ENCODE measurements around the gene ADCY3.
"Not testable (repeated sequence)": the region's sequence is repeated elsewhere in the genome, so short reads cannot be mapped to it uniquely, and the experiment has no call there.

Gene ADCY3

DNA sequence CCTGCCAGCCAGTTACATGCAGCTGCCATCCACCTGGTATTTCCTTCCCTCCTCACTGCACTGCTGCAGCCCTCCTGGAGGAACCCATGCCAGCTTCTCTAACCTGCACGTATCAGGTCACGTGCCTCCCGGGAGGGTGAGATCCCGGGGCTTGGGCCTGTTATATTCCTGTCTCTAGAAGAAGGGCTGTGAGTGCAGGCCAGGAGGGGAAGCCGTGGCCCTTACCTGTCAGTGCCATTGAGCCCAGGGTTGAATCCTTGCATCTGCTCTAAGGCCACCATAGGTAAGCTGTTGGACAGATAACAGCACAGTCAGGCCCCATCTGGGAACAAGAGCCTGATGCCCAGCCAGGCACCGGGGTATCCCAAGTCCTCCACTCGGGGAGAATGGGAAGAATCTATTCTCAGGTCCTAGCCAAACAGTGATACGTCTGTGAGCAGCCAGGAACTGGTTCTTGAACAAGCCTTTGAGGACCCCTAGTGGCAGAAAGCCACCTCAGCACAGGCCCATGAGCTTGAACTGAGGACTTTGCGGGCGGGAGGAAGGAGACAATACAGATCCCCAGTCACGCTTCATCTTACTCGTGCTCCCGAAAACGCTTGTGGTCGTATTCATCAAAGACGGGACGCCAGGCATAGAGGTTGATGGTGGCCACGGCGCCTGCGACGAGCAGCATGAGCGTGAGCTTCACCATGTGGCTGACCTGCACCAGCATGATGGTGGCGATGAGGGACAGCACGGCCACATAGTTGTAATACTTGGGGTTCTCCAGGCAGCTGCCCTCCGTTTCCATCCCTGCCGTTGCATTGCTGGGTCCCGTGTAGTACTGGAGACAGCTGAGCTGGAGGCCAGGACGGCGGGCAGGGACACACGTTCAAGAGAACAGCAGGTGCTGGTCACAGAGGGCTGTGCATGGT, 92.5 kb downstream of the ADCY3 start:
- peak; percentile 67 for DNase-seq

DNA sequence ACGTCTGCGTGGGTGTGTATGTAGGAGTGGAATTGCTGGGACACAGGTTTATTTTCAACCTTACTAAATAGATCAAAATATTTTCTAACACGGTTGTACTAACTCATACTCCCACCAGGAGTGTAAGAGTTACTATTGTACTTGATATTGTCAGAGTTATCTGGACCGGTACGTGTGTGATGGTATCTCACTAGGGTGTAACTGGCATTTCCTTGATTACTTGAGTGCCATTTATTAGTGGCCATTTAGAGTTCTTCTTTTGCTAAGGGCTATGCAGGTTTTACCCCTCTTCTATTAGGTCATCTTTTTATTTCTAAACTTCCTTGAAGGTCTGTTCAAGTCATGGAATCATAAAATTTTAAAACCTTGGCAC, 93.3 kb downstream of the ADCY3 start:
- DNase-seq = no peak

DNA sequence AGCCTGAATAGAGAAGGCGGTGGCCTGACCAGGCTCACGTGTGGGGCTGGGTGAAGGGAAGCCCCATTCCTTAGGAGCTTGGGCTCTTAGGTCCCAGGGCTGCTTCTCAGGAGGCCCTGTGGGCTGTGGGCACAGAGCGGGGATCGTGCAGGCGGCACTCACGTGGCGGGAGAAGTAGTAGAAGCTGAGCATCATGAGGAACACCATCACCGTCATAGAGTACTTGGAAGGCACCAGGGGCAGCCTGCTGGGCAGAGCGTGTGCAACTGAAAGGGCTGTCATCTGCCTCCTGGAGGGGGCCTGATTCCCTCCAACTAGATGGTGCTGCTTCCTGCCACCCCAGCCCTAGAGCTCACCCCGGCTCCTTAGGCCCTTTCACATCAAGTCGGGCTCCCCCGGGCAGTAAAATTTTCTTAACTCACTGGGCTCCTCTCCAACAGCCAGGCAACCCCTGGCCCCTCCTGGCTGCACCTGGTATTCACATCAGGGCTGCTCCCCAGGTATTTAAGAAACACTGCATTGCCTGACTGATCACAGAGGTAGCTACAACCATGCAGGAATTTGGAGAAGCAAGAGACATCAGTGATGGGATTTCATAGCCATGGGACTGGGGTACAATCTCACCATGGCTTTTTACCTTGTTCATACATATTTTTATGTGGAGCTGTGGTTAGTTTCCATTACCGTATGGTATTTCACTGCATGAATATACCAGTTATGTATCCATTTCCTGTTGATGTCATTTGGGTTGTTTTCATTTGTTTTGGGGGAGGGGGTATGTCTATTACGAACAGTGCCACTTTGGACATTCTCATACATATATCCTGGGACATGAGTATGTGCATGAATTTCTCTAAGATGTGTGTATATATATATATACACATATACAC, 93.9 kb downstream of the ADCY3 start:
- no peak for DNase-seq

DNA sequence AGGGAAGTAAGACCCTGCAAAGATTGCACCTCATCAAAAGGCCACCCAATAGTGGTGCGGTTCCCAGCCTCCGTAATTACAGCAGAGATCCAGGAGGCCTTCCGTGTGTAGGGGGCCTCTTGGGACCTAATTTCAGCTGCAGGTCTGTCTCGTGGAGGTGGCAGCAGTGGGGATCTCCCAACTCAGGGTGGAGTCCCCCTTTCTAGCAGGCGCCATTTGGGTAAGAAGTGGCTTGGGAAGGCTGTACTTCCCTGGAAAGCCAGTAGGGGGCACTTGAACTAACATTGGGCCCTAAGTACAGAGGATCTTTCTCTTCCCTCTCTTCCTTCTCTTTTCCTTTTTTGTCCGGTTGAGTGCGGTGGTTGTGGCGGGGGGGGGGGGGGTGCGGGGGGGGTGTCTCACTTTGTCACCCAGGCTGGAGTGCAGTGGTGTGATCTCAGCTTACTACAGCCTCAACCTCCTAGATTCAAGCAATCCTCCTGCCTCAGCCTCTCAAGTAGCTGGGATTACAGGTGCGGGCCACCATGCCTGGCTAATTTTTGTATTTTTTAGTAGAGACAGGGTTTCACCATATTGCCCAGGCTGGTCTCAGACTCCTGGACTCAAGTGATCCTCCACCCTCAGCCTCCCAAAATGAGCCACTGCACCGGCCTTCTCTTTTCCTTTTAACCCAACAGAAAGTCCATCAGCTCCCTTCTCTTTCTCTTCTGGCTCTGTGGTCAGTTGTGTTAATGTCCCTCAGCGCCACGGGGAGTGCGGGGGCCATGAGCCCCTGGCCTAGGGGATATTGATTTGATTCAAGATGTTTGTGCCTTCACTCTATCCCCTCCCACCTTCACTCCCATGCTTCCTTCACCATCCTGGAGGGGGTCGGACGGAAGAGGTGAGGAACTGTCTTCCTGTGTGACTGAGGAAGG, 94.8 kb downstream of the ADCY3 start:
- no peak for DNase-seq

DNA sequence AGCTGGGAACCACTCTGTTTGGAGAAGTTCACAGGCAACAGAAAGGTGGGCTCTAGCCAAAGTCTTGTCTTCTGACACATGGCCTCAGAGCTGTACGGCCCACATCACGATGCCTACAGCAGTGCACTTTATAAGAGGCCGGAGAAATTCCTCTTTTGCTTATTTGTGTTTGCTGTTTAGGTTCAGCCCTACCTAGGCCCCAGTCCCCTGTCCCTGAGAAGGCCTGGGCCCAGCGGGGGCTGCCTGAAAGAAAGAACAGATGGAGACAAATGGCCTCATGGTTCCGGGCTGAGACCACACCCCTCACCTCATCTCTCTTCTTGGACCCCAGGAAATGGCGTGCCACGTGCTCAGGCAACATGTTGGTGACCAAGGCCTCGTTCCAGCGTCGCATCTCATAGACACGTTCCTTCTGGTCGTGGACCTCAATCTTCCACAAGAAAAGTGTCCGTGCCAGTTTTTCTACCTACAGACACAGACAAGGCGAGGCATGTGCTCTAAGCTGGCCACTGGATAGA, 95.9 kb downstream of the ADCY3 start:
- DNase-seq = no peak

DNA sequence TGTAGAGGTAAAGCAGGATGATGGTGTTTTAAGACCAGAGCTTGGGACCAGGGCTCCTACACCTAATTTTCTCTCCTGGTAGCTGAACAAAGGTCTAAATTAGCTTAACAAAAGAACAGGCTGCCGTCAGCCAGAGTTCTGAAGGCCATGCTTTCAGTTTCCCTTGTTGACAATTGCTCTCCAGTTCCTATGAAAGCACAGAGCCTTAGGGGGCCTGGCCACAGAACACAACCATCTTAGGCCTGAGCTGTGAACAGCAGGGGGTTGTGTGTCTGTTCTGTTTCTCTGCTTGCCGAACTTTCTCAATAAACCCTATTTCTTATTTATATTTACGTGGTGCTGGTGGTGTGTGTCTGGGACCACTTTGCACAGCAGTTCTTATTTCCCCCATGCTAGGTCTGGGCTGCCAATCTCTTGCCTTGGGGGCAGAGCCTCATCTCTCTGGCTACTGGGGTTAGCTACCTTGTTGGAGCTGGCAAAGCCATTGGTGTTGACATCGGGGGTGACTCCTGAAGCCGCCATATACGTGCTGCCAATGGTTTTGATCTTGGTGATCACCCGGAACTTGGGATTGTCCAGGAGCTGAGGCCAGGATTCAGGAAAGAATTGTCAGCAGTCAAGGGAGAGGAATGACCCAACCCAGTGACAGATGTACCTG, 97.9 kb downstream of the ADCY3 start:
- DNase-seq = no peak

DNA sequence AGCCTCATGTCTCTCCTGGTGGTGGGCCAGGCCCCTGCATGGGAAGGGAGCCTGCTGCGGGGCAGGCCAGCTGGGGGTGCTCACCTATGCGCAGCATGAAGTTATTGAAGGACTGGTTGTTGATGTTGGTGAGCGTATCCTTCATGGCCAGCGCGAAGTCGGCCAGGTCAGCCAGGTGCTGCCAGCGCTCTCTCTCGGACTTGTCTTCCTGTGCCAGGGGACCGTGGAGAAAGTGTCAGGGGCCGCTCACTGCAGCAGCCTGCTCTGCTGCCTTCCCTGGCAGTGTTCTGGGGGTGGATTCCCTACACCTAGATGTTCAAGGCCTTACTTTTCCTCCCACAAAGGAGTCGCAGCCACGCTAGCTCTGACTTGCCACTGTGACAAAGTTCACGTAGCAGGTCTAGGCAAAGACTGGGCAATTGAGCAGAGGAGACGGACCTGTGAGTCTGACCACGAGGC, 98.6 kb downstream of the ADCY3 start:
- no peak for DNase-seq

DNA sequence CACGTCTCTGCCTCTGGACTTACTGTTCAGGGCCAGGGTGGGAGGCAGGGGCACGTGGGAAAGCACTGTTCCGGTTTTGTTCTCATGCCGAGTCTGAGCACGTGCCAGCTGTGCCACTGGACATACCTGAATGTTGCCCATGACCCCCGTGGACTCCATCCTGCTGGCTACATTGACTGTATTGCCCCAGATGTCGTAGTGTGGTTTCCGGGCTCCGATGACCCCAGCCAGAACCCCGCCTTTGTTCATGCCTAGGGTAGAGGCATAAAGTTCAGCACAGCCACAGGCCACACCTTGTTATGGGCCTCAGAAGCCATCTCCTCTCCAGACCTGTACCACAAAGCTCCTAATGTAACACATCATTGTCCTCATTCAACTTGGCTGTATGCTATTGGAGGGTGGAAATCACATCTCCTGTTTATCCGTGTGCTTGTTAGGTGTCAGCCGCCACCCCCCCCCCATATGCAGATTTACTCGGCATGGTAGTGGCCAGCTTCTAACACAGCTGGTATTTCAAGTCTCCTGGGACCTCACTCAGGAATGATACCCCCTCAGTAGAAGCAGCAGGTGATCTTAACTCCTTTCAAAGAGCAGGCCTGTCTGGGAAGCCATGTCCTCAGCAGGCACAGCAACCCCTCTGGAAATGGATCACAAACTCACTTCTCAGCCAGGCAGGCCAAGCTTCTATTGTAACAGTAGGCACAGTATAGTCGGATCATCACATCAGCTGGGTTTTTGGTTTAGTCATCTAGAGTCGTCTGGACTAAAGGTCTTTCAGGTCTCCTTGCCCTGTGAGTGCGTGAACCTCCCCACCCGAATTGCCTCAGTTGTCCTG, 99.2 kb downstream of the ADCY3 start:
- no peak for DNase-seq

DNA sequence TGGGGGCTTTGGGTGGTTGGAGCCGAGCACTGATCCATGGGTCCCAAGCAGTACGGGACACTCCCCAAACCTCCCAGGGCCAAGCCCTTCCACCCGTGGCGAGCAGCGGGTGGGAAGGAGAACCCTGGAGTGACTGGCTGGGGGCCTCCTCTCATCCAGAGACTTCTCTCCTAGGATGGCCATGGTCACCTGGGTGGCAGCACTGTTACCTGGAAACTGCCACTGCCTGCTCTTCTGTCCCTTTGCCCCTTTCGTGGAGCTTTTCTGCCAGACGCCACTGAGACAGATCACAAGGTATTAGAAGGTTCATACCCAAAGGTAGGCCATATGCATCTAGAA, 99.9 kb downstream of the ADCY3 start:
- no peak for DNase-seq

DNA sequence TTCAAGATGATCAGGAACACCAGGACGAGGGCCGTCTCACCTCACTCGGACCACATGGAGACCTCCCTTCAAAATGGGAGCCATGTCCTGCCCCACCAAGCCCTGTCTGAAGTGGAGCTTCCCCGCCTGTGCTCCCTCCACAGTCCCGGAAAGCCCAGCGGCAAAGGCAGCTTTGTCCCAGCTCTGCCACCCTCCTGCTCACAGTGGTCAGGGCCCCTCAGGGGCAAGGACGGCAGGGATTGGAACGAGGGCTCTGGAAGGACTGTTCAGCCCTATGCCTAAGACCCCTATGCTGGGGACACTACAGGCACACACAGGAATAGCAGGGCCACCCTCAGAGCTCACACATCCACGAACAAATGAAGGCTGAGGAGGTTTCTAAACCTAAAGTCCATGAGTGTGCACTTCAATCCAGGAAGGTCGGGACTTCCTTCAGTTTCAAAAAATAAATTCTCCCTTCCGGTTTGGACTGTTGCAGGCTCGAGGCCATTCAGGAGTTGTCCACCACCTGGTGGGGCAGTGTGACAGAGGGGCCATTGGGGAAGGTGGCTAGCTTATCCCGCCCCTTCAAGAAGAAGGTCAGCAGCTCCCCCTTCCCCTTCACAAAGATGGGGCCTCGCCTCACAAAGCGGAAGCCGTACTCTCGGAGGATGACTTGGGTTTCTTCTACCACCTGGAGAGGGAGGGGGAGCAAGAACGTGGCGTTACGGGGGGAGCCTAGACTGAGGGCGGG, 100.4 kb downstream of the ADCY3 start:
- no peak for DNase-seq

DNA sequence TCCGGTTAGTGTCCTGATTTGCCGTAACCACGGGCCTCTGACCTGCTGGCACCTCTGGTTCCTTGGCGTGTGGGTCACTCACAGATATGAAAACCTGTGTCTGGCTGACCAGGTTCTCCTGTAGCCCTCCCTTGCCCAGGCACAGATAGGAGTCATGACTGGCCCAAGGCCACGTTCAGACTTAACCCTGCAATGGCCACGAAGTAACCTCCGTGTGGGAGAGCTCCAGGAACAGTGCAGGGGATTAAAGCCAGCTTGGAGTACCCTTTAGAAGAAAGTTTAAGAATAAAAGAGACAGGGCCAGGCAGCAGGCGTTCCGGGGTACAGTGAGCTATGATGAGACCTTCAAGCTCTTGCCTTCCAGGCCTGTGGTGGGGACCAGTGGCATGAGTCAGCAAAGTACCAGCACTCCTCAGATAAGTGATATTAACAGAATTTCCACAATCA, 101.3 kb downstream of the ADCY3 start:
- no peak for DNase-seq

DNA sequence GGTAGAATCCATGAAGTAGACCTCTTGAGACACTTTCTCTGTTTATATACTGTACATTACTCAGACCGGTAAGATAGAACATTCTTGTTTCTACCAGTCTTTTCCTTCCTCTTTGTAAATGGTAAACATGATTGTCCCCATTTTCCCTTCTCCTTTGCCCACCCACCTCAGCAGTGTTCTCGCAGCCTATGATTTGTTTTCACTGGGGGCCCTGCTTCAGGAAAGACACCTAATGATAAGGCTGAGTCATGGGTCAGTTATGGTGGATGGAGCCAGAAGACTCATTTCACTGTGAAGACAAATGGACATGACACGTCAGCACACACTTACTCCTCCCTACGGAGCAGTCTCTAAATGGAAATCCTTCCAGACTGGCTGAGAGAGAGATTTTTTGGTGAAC, 103.2 kb downstream of the ADCY3 start:
- no peak for DNase-seq

DNA sequence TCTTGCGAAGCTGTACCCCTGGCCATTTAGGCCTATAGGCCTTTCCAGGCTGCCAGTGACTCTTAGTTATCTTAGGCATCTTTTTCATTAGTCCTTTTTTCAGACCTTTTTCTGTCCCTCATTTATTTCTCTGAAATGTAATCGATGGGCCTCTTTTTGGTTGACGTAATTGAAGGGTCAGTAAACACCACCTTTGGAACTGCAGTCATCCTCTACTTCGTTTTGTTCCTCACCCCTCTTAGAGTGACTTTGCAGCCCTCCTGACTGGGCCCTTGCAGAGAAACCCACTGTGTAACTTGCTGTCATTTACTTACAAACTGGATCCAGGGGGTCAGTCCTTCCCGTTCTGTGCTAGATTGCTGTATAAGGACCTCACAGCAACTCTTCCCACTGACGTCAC, 103.6 kb downstream of the ADCY3 start:
- DNase-seq = no peak

DNA sequence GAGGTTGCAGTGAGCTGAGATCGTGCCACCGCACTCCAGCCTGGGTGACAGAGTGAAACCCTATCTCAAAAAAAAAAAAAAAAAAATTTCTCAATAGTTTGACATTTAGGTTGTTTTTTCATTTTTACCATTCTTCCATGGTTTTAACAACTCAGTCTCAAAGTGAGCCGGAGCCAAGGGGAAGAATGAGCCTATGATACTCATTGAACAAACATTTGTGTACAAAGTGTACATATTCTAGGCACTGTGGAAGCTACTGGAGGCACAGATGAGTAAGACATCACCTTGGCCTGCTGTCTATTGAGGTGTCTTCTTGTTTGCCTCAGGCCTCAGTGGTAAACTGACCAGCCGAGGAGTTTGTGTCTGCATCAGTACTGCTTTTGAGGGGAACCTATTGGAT, 104.9 kb downstream of the ADCY3 start:
- no peak for DNase-seq

DNA sequence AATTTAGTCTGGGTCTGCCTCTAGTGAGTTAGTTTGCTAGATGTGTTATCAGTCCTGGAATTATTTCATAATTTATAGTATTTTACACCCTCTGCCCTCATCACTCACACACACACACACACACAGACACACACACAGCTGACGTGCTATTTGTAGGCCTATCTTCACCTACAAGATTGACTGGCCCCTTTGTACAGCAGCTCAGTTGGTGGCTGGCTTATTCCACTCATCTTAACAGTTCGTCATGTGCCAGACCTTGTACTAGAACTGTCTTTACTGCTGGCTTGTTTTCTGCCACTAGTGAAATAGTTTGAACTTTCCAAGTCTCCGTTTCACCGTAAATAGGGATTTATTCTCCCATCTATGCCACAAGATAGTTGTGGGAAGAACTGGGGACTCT, 105.5 kb downstream of the ADCY3 start:
- no peak for DNase-seq

DNA sequence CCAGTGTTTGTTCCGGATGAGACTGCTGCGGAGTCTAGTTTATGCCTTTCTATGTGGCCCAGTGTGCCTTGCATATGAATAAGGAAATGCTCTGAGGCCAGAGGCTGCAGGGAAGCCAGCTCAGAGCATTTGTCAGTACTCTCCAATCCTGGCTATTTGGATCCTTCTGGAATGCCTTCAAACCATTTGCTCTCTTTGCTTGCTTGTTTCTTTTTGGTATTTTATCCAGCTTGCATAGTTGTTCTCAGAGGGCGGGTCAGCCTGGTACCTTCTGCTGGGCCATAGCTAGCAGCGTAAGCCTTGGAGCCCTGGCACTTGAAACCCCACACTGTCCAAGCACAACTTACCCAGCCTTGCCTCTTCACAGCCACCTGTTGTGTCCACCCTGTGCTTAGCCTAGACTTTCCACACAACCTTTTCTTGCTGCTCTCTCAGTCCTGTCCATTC, 106.3 kb downstream of the ADCY3 start:
- no peak for DNase-seq

DNA sequence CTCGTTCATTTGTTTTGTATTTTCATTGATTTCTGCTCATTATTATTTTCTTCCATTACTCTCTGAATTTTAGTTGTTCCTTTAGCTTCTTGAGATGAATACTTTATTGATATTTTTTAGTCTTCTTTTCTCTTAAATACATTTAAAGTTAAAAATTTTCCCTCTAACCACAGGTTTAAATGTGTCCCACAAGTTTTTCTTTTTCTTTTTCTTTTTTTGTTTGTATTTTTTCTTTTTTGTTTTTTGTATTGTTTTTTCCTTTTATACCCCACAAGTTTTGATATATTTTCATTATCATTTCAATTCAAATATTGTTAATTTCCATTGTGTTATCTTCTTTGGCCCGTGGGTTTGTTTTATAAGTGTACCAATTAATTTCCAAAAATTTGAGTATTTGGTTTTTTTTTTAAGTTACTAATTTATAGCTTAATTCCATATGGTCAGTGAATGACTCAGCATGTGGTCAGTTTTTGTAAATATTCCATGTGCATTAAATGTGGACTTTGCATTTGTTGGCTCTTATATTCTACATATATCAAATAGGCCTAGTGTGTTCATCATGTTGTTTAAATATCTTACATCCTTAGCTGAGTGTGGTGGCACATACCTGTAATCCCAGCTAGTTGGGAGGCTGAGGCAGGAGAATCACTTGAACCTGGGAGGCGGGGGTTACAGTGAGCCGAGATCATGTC, 110.6 kb downstream of the ADCY3 start:
- no peak for DNase-seq

DNA sequence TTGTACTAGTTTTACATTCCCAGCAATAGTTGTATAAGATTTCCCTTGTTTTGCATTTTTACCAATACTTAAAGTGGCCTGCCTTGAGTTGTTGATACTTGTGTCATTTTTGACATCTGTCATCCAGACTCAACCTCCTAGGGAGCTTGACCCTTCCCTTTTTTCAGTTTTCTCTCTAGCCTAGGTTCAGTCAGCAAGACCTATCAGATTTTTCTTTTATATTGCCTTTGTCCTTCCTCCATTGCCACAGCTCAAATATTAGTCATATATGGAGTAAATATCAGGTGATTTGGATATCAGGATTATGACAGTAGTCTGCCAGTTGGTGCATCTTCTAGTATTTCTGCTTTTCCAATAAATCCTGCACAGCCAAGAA, 113.4 kb downstream of the ADCY3 start:
- no peak for DNase-seq

DNA sequence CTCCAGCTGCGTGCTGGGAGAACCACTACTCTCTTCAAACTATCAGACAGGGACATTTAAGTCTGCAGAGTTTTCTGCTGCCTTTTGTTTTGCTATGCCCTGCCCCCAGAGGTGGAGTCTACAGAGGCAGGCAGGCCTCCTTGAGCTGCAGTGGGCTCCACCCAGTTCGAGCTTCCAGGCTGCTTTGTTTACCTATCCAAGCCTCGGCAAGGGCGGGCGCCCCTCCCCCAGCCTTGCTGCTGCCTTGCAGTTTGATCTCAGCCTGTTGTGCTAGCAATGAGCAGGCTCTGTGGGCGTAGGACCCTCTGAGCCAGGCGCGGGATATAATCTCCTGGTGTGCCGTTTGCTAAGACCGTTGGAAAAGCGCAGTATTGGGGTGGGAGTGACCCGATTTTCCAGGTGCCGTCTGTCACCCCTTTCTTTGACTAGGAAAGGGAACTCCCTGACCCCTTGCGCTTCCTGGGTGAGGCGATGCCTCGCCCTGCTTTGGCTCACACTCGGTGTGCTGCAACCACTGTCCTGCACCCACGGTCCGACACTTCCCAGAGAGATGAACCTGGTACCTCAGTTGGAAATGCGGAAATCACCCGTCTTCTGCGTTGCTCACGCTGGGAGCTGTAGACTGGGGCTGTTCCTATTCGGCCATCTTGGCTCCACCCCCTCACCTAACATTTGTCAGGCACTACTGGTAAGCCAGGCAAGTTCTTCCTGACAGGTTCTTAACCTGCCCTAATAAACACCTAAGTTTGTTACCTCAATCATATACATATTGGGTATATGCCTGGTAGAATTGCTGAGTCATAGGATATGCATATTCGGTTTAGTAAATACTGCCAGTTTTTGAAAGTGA, 114.0 kb downstream of the ADCY3 start:
- not testable (repeated sequence) for DNase-seq
